Measurements from ENCODE around the gene ZFYVE28.

- TF ChIP-seq L3MBTL2 (conservative IDR thresholded peaks at IDR 0.05), result no peak
- TF ChIP-seq SUZ12 (IDR thresholded peaks at IDR 0.05), result no peak
- TF ChIP-seq FOXM1 (IDR thresholded peaks at IDR 0.05; ENCODE audit: borderline replicate concordance), result no peak
- TF ChIP-seq HDGF (IDR thresholded peaks at IDR 0.05; ENCODE audit: borderline replicate concordance), result no peak
- TF ChIP-seq ZNF384 (IDR thresholded peaks at IDR 0.05), result no peak
These were observed 34.2 kb downstream of the ZFYVE28 start for GRCh38 chr4:2384245-2384644.

All from HEK293T (cell line).